Measurements from ENCODE around the gene VAV3.

The VAV3 gene

GRCh38 chr1:107523736-107524135 lies 441.2 kb downstream of the VAV3 start:
- no peak for DNase-seq

GRCh38 chr1:107523061-107523460 lies 441.9 kb downstream of the VAV3 start:
- DNase-seq = no peak

Measured in stimulated activated CD4-positive, alpha-beta T cell treated with anti-CD3 and anti-CD28 coated beads, Interleukin-1b, Interleukin-23, amount 100 ng/mL, for 48 hours (primary cell).